Measurements from ENCODE around the gene MGAT4A.

- no peak for TF ChIP-seq POLR2AphosphoS5 (IDR thresholded peaks at IDR 0.05; ENCODE audit: borderline replicate concordance, low read depth, low read length)
- no peak for TF ChIP-seq EZH2 (IDR thresholded peaks at IDR 0.05)
- TF ChIP-seq FOXP2 (optimal IDR thresholded peaks at IDR 0.05; ENCODE audit: control extremely low read depth, extremely low read length, insufficient read depth) = no peak
Measured at GRCh38 chr2:98712145-98712544, 18.8 kb downstream of the MGAT4A start.
